Neural progenitor cell (in vitro differentiated cells): Measurements from ENCODE around the gene CYP1A1. TPM values are rescaled to one million over a fixed set of nuclear protein-coding genes. Genes with fewer than 3 reads are reported as not detected.

Experiments used
- DNase-seq: peaks from one replicate; pipeline ENCODE4 v3.0.0-alpha.2; 2016; ENCODE audit warnings: low spot score
- H2AFZ ChIP-seq: fragments of 200-600 bp; sonication (generic); replicated peaks from 2 replicates; pipeline ENCODE4 v1.6.1; 2016; ENCODE audit warnings: antibody characterized with exemption
- H3F3A ChIP-seq: fragments of 200-600 bp; sonication (generic); 2 replicates; pipeline ENCODE4 v1.6.1; 2016; ENCODE audit warnings: antibody characterized with exemption, low read depth
- H3K27ac ChIP-seq: fragments of 200-600 bp; sonication (generic); 2 replicates; pipeline ENCODE4 v1.5.1; 2016; ENCODE audit warnings: mild to moderate bottlenecking
- H3K27me3 ChIP-seq: fragments of 200-600 bp; sonication (generic); 2 replicates; pipeline ENCODE4 v1.6.1; 2016; ENCODE audit warnings: mild to moderate bottlenecking, moderate library complexity
- H3K36me3 ChIP-seq: fragments of 200-600 bp; sonication (generic); 2 replicates; pipeline ENCODE4 v1.5.1; 2016
- H3K4me1 ChIP-seq: fragments of 200-600 bp; sonication (generic); 2 replicates; pipeline ENCODE4 v1.6.1; 2016; ENCODE audit warnings: mixed run types
- H3K4me2 ChIP-seq: fragments of 200-600 bp; sonication (generic); 2 replicates; pipeline ENCODE4 v1.6.1; 2016
- H3K4me3 ChIP-seq: fragments of 200-600 bp; sonication (generic); 2 replicates; pipeline ENCODE4 v1.5.1; 2016
- H3K79me2 ChIP-seq: fragments of 200-600 bp; sonication (generic); 2 replicates; pipeline ENCODE4 v1.6.1; 2016; ENCODE audit warnings: low read depth
- H3K9ac ChIP-seq: fragments of 200-600 bp; sonication (generic); 2 replicates; pipeline ENCODE4 v1.6.1; 2016
- H3K9me3 ChIP-seq: fragments of 200-600 bp; sonication (generic); 2 replicates; pipeline ENCODE4 v1.5.1; 2016; ENCODE audit warnings: low read depth
- H4K20me1 ChIP-seq: fragments of 200-600 bp; sonication (generic); 2 replicates; pipeline ENCODE4 v1.6.1; 2016; ENCODE audit warnings: low read depth
- H3K27ac Mint-ChIP-seq: 3 replicates; pipeline ENCODE4 v1.8.0; 2021; ENCODE audit warnings: mixed read lengths
- H3K27me3 Mint-ChIP-seq: 2 replicates; pipeline ENCODE4 v1.8.0; 2022; ENCODE audit warnings: low read depth, mild to moderate bottlenecking, inconsistent platforms, moderate library complexity, mixed read lengths; ENCODE audit not compliant: insufficient read depth
- H3K36me3 Mint-ChIP-seq: 3 replicates; pipeline ENCODE4 v1.8.0; 2021; ENCODE audit warnings: mixed read lengths
- H3K4me1 Mint-ChIP-seq: 3 replicates; pipeline ENCODE4 v1.8.0; 2021; ENCODE audit warnings: mixed read lengths
- H3K4me3 Mint-ChIP-seq: 3 replicates; pipeline ENCODE4 v1.8.0; 2021; ENCODE audit warnings: mild to moderate bottlenecking, moderate library complexity, mixed read lengths
- H3K9me3 Mint-ChIP-seq: 3 replicates; pipeline ENCODE4 v1.8.0; 2020; ENCODE audit warnings: mixed read lengths
- CTCF ChIP-seq: fragments of 200-600 bp; sonication (generic); IDR thresholded peaks from 2 replicates; pipeline ENCODE4 v1.5.1; 2017; ENCODE audit warnings: antibody characterized with exemption, mild to moderate bottlenecking
- EZH2 ChIP-seq: fragments of 200-600 bp; sonication (generic); IDR thresholded peaks from 2 replicates; pipeline ENCODE4 v1.6.1; 2017; ENCODE audit warnings: antibody characterized with exemption, mild to moderate bottlenecking, moderate library complexity
- EZH2phosphoT487 ChIP-seq: fragments of 200-600 bp; sonication (generic); IDR thresholded peaks from 2 replicates; pipeline ENCODE4 v1.6.1; 2017; ENCODE audit warnings: antibody characterized with exemption
- total RNA-seq: library from RNA; depleted of rRNA; stranded (reverse); fragments of >200 nt; gene quantifications from 2 replicates; pipeline ENCODE4 v1.2.3, GENCODE V29; 2015; ENCODE audit warnings: low replicate concordance

Gene CYP1A1
- total RNA-seq, 1 donor from 2014 or later: not detected

- H3K27me3 Mint-ChIP-seq: peaks cover 17% of the 10 kb centered on the region
- H3K4me2 ChIP-seq: no peak overlapping the region
These were observed 16.3 kb downstream of the CYP1A1 start for GRCh38 chr15:74709011-74709410.

DNA sequence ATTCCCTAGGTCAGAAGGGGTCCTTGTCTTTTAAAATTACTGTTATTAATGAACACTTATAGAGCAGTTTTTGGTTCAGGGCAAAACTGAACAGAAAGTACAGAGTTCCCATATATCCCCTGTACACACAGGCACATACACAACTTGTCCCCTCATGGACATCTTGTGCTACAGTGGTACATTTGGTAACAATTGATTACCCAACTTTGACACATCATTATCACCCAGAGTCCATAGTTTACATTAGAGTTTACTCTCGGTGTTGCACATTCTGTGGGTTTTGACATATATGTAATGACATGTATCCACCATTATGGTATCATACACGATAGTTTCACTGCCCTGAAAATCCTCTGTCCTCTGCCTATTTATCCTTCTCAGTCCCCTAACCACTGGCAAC is 28.5 kb downstream of the CYP1A1 start:
- H3K4me1 Mint-ChIP-seq: peaks cover 25% of the 10 kb centered on the region
- H3K9me3 ChIP-seq: no peaks in the 10 kb centered on the region
- H3K27me3 Mint-ChIP-seq: peaks cover 11% of the 10 kb centered on the region
- peak overlapping the region; percentile 93 for H3K4me2 ChIP-seq
- peaks cover 17% of the 10 kb centered on the region for H4K20me1 ChIP-seq
- no peaks in the 10 kb centered on the region for H3K36me3 ChIP-seq
- peaks cover 41% of the 10 kb centered on the region for H3K79me2 ChIP-seq
- TF ChIP-seq EZH2 (no peak), EZH2phosphoT487 (no peak), CTCF (no peak)
- H3K27ac ChIP-seq: no peak overlapping the region
- no peaks in the 10 kb centered on the region for H3K36me3 Mint-ChIP-seq
- H3K4me3 Mint-ChIP-seq: peak overlapping the region; percentile 100
- no peaks in the 10 kb centered on the region for H3K9me3 Mint-ChIP-seq
- no peak overlapping the region for H3K9ac ChIP-seq
- no peaks in the 10 kb centered on the region for H3F3A ChIP-seq
- no peak overlapping the region for H3K27ac Mint-ChIP-seq
- peaks cover 8% of the 10 kb centered on the region for H3K4me1 ChIP-seq
- peaks cover 23% of the 10 kb centered on the region for H3K27me3 ChIP-seq
- peak overlapping the region; percentile 93 for H2AFZ ChIP-seq
- peak overlapping the region; percentile 88 for H3K4me3 ChIP-seq
- no peak for DNase-seq

More at GRCh38 chr15:74709011-74709410, 16.3 kb downstream of the CYP1A1 start:
- Histone ChIP-seq H4K20me1 (no peaks in the 10 kb centered on the region), H3K4me1 (no peaks in the 10 kb centered on the region), H3K9ac (no peak overlapping the region), H3K27me3 (peaks cover 73% of the 10 kb centered on the region), H3F3A (peaks cover 9% of the 10 kb centered on the region), H3K4me3 (no peak overlapping the region), H2AFZ (no peak overlapping the region), H3K36me3 (no peaks in the 10 kb centered on the region), H3K79me2 (no peaks in the 10 kb centered on the region), H3K9me3 (no peaks in the 10 kb centered on the region), H3K27ac (no peak overlapping the region)
- Mint-ChIP-seq H3K9me3 (no peaks in the 10 kb centered on the region), H3K27ac (no peak overlapping the region), H3K4me1 (no peaks in the 10 kb centered on the region), H3K36me3 (no peaks in the 10 kb centered on the region), H3K4me3 (no peak overlapping the region)
- TF ChIP-seq EZH2phosphoT487 (no peak), CTCF (no peak), EZH2 (no peak)
- no peak for DNase-seq

DNA sequence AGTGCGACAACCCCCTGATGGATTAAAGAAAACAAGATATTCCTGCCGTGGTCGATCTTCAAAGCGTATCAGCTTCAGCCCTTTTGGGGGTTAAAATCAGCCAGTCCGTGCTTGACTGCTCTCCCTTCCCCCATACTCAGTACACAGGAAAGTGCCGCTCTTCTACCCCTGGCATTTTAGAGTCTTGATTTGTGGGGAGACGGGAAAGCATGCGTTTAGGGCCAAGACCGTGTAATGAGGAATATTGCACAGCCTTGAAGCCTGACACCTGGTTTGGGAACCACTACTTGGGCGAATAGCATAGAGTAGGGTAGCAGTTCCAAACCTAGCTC is 29.0 kb downstream of the CYP1A1 start:
- Mint-ChIP-seq H3K27ac (peak overlapping the region; percentile 100), H3K4me3 (peak overlapping the region; percentile 100), H3K27me3 (peaks cover 11% of the 10 kb centered on the region), H3K9me3 (no peaks in the 10 kb centered on the region), H3K36me3 (no peaks in the 10 kb centered on the region), H3K4me1 (peaks cover 25% of the 10 kb centered on the region)
- Histone ChIP-seq H3F3A (no peaks in the 10 kb centered on the region), H3K36me3 (no peaks in the 10 kb centered on the region), H3K9ac (peak overlapping the region; percentile 95), H3K4me1 (peaks cover 8% of the 10 kb centered on the region), H3K4me2 (peak overlapping the region; percentile 93), H3K4me3 (peak overlapping the region; percentile 88), H3K27me3 (peaks cover 19% of the 10 kb centered on the region), H4K20me1 (peaks cover 17% of the 10 kb centered on the region), H3K79me2 (peaks cover 45% of the 10 kb centered on the region), H3K27ac (no peak overlapping the region), H2AFZ (peak overlapping the region; percentile 93), H3K9me3 (no peaks in the 10 kb centered on the region)
- DNase-seq: no peak
- TF ChIP-seq EZH2phosphoT487 (no peak), EZH2 (no peak), CTCF (no peak)
